Small intestine (tissue), 4 donors: Measurements from ENCODE around the gene KIR2DL1. TPM values are rescaled to one million over a fixed set of nuclear protein-coding genes. Genes with fewer than 3 reads are reported as not detected.

Experiments used
- polyA plus RNA-seq, 4 donors: library from polyadenylated mRNA; stranded (reverse) in 3 of 4; unstranded in 1 of 4; fragments of 200-250 nt in 3 of 4; fragments of 120-200 nt in 1 of 4; gene quantifications; one replicate each; pipeline versions ENCODE4 v1.2.1 to v1.2.3, GENCODE V29; 2013
- donor health status: healthy with polysubstance abuse.
- donor health status: Bipolar disorder and iron deficiency.
- donor health status: healthy.

The KIR2DL1 gene
- polyA plus RNA-seq, 4 donors, result 0.04 to 0.07 TPM; not detected in 2

Other genes starting within 250 kb of the KIR2DL1 start
- 1 to 10 TPM in 2 of 4 donors, under 1 TPM in 1, not detected in 1; 0.34 to 1.1 (median 1.1) TPM for gene LILRA2, start 196.0 kb upstream of the KIR2DL1 start, polyA plus RNA-seq
- under 1 TPM; 0.22 to 0.61 (median 0.42) TPM for gene LILRA1, start 176.2 kb upstream of the KIR2DL1 start, polyA plus RNA-seq
- 1 to 10 TPM in 2 of 4 donors, under 1 TPM in 2; 0.45 to 3.5 (median 1.8) TPM for gene LILRB1, start 139.3 kb upstream of the KIR2DL1 start, polyA plus RNA-seq
- gene LILRB4, start 106.8 kb upstream of the KIR2DL1 start, polyA plus RNA-seq, result 1 to 10 TPM; 1.1 to 4.6 (median 2.9) TPM
- not detected for gene KIR3DL3, start 45.4 kb upstream of the KIR2DL1 start, polyA plus RNA-seq
- under 1 TPM in 1 of 4 donors, not detected in 3; 0.06 TPM for gene KIR2DL3, start 31.3 kb upstream of the KIR2DL1 start, polyA plus RNA-seq
- gene KIR2DL4, start 33.8 kb downstream of the KIR2DL1 start, polyA plus RNA-seq, result under 1 TPM in 2 of 4 donors, not detected in 2; 0.09 to 0.10 TPM
- under 1 TPM in 1 of 4 donors, not detected in 3; 0.04 TPM for gene KIR3DL1, start 46.7 kb downstream of the KIR2DL1 start, polyA plus RNA-seq
- gene KIR2DS4, start 62.9 kb downstream of the KIR2DL1 start, polyA plus RNA-seq, result under 1 TPM in 2 of 4 donors, not detected in 2; 0.04 TPM
- gene KIR3DL2, start 80.7 kb downstream of the KIR2DL1 start, polyA plus RNA-seq, result under 1 TPM in 1 of 4 donors, not detected in 3; 0.07 TPM
- under 1 TPM in 2 of 4 donors, not detected in 2; 0.06 to 0.22 TPM for gene FCAR, start 104.4 kb downstream of the KIR2DL1 start, polyA plus RNA-seq
- gene NCR1, start 136.4 kb downstream of the KIR2DL1 start, polyA plus RNA-seq, result under 1 TPM in 2 of 4 donors, not detected in 2; 0.16 to 0.77 TPM
- gene NLRP7, start 177.7 kb downstream of the KIR2DL1 start, polyA plus RNA-seq, result under 1 TPM in 3 of 4 donors, not detected in 1; 0.01 to 0.27 (median 0.04) TPM
- 10 to 100 TPM in 2 of 4 donors, 1 to 10 TPM in 2; 2.2 to 10.9 (median 7.6) TPM for gene NLRP2, start 196.6 kb downstream of the KIR2DL1 start, polyA plus RNA-seq